NCI-H345 treated with DMSO at 0.1 percent for 48 hours (cell line): Measurements from ENCODE around the gene ALDH3A1.

ENCODE experiments used
- DNase-seq: peaks from one replicate; lab custom pipeline; 2025; ENCODE audit not compliant: unreplicated experiment; lab: John Stamatoyannopoulos, UW

The ALDH3A1 gene

GRCh38 chr17:19742495-19742894 is 5.6 kb downstream of the ALDH3A1 start:
- DNase-seq = no peak

GRCh38 chr17:19741832-19742457 is 6.2 kb downstream of the ALDH3A1 start:
- DNase-seq = no peak

GRCh38 chr17:19740933-19741332 is 7.2 kb downstream of the ALDH3A1 start:
- no peak for DNase-seq

- DNase-seq = no peak
These were observed 8.6 kb downstream of the ALDH3A1 start for GRCh38 chr17:19739241-19740201.

- no peak for DNase-seq
These were observed 9.3 kb downstream of the ALDH3A1 start for GRCh38 chr17:19738757-19739156.

GRCh38 chr17:19738073-19738449 is 10.0 kb downstream of the ALDH3A1 start:
- DNase-seq = no peak

GRCh38 chr17:19737305-19738072 is 10.6 kb downstream of the ALDH3A1 start:
- no peak for DNase-seq

GRCh38 chr17:19736071-19736470 is 12.0 kb downstream of the ALDH3A1 start:
- DNase-seq = no peak

- DNase-seq = no peak
These were observed 14.1 kb downstream of the ALDH3A1 start for GRCh38 chr17:19733953-19734526.

- DNase-seq = no peak
These were observed 16.5 kb downstream of the ALDH3A1 start for GRCh38 chr17:19731626-19732025.

- no peak for DNase-seq
These were observed 17.3 kb downstream of the ALDH3A1 start for GRCh38 chr17:19730843-19731242.

GRCh38 chr17:19729900-19730299 is 18.2 kb downstream of the ALDH3A1 start:
- DNase-seq = no peak

- DNase-seq = peak; percentile 46
These were observed 20.0 kb downstream of the ALDH3A1 start for GRCh38 chr17:19728084-19728495.

GRCh38 chr17:19727501-19728078 is 20.5 kb downstream of the ALDH3A1 start:
- no peak for DNase-seq

- no peak for DNase-seq
These were observed 21.3 kb downstream of the ALDH3A1 start for GRCh38 chr17:19726631-19727376.

- DNase-seq = no peak
These were observed 22.6 kb downstream of the ALDH3A1 start for GRCh38 chr17:19725486-19725885.

- DNase-seq = no peak
These were observed 23.3 kb downstream of the ALDH3A1 start for GRCh38 chr17:19724501-19725420.

- no peak for DNase-seq
These were observed 24.1 kb downstream of the ALDH3A1 start for GRCh38 chr17:19723964-19724363.
